Panc1 (cell line): Measurements from ENCODE around the gene ASTN2. TPM values are rescaled to one million over a fixed set of nuclear protein-coding genes. Genes with fewer than 3 reads are reported as not detected.

Source experiments
- ATAC-seq: fragments of 200-7000 bp; cut with Tn5 transposase; 2 replicates; pipeline ENCODE4 v1.9.1; 2020; ENCODE audit warnings: mild to moderate bottlenecking, moderate library complexity
- BruUV-seq: library from RNA; stranded (reverse); fragments of 400-500 nt; replicated peaks from 2 replicates; lab custom pipeline; 2021; lab: Mats Ljungman, UMichigan
- CTCF ChIA-PET: fragments of 300-600 bp; sonication (Branson Sonifier 250); formaldehyde crosslinking; loops from one replicate; lab custom pipeline; 2022; ENCODE audit warnings: antibody characterized with exemption; lab: Charles Lee
- POLR2A ChIA-PET: fragments of 300-600 bp; sonication (Branson Sonifier 250); formaldehyde crosslinking; loops from one replicate; lab custom pipeline; 2022; ENCODE audit warnings: antibody characterized with exemption; lab: Charles Lee
- DNase-seq: peaks from one replicate; pipeline ENCODE4 v3.0.0-alpha.2; 2010; ENCODE audit warnings: low read depth, low spot score
- H3K27ac ChIP-seq: 2 replicates; pipeline ENCODE4 v1.5.1; 2011; ENCODE audit warnings: mild to moderate bottlenecking, low read length, inconsistent platforms
- H3K27me3 ChIP-seq: fragments of 200-500 bp; sonication (Bioruptor generic); 2 replicates; pipeline ENCODE4 v1.6.0; 2014; ENCODE audit warnings: low read length, inconsistent platforms; ENCODE audit not compliant: control insufficient read depth, insufficient read depth
- H3K36me3 ChIP-seq: fragments of 200-500 bp; sonication (Bioruptor generic); 2 replicates; pipeline ENCODE4 v1.5.1; 2014; ENCODE audit warnings: inconsistent platforms, mild to moderate bottlenecking, low read length, moderate library complexity; ENCODE audit not compliant: control insufficient read depth, insufficient read depth
- H3K4me1 ChIP-seq: 2 replicates; pipeline ENCODE4 v1.5.1; 2011; ENCODE audit warnings: inconsistent platforms, mild to moderate bottlenecking, low read length, moderate library complexity; ENCODE audit not compliant: control insufficient read depth, insufficient read depth
- H3K4me3 ChIP-seq, 2 experiments: 2 replicates each; pipeline ENCODE4 v1.5.1; 2011 to 2012; ENCODE audit warnings: low read depth in 2 of 2, low read length in 2 of 2, mild to moderate bottlenecking in 2 of 2, inconsistent platforms in 1 of 2, moderate library complexity in 1 of 2
- H3K9me3 ChIP-seq: fragments of 200-500 bp; sonication (Bioruptor generic); 2 replicates; pipeline ENCODE4 v1.5.1; 2014; ENCODE audit warnings: low read depth, mild to moderate bottlenecking, inconsistent platforms, low read length, moderate library complexity; ENCODE audit not compliant: control insufficient read depth, insufficient read depth
- CTCF ChIP-seq: fragments of 450-650 bp; IDR thresholded peaks from 2 replicates; pipeline ENCODE4 v1.5.1; 2017; ENCODE audit warnings: mild to moderate bottlenecking
- POLR2AphosphoS5 ChIP-seq: IDR thresholded peaks from 2 replicates; pipeline ENCODE4 v1.6.1; 2012; ENCODE audit warnings: mild to moderate bottlenecking, low read depth, low read length, moderate library complexity
- REST ChIP-seq, 2 experiments: IDR thresholded peaks; 2 replicates each; pipeline ENCODE4 v1.6.1; 2011 to 2012; ENCODE audit warnings: low read depth in 2 of 2, control low read depth in 1 of 2, low read length in 1 of 2, mild to moderate bottlenecking in 1 of 2, moderate library complexity in 1 of 2; ENCODE audit not compliant: insufficient read depth in 1 of 2
- SIN3A ChIP-seq: IDR thresholded peaks from 2 replicates; pipeline ENCODE4 v1.6.1; 2012; ENCODE audit warnings: low read depth, mild to moderate bottlenecking, low read length, moderate library complexity, borderline replicate concordance; ENCODE audit not compliant: insufficient read depth
- TCF7L2 ChIP-seq: IDR thresholded peaks from 2 replicates; pipeline ENCODE4 v1.6.1; 2011; ENCODE audit warnings: mild to moderate bottlenecking, low read depth, low read length, inconsistent platforms
- in situ Hi-C: cut with HindIII; loops from 2 replicates; pipeline ENCODE4 v1.10.0; 2016; ENCODE audit warnings: low sequenced_read_pairs, low pct_unique_long_range_greater_than_20kb
- intact Hi-C: fragments of 100-400 bp; cut with micrococcal nuclease; formaldehyde crosslinking; loops from one replicate; pipeline ENCODE4 v1.10.0; 2022; ENCODE audit not compliant: unreplicated experiment
- total RNA-seq: library from RNA; stranded (reverse); gene quantifications from one replicate; pipeline ENCODE4 v1.2.1, GENCODE V29; 2021; ENCODE audit not compliant: unreplicated experiment

ASTN2 gene
- total RNA-seq, 1 experiment from 2014 or later = 3.9 TPM

GRCh38 chr9:117451311-117451710, 36.5 kb upstream of the ASTN2 start:
- in situ Hi-C loops (no loop called here), intact Hi-C loops (no loop called here)
- POLR2A ChIA-PET = no interaction called here
- no peak for ATAC-seq
- H3K36me3 ChIP-seq = no peaks in the 10 kb centered on the region
- no peaks in the 10 kb centered on the region for H3K9me3 ChIP-seq
- H3K27ac ChIP-seq = no peak overlapping the region
- CTCF ChIA-PET = no interaction called here
- TF ChIP-seq REST (IDR thresholded peaks at IDR 0.05; ENCODE audit: insufficient read depth in 1 of 2, low read depth in 2 of 2, low read length in 1 of 2) (no peak), TCF7L2 (no peak), CTCF (no peak), POLR2AphosphoS5 (no peak), SIN3A (no peak)
- no peaks in the 10 kb centered on the region for H3K27me3 ChIP-seq
- BruUV-seq = no TSS peak
- H3K4me3 ChIP-seq = no peak overlapping the region
- DNase-seq = no peak
- H3K4me1 ChIP-seq = no peaks in the 10 kb centered on the region

GRCh38 chr9:117448066-117448465, 33.2 kb upstream of the ASTN2 start:
- H3K9me3 ChIP-seq = no peaks in the 10 kb centered on the region
- in situ Hi-C loops (no loop called here), intact Hi-C loops (no loop called here)
- ATAC-seq (no peak), DNase-seq (no peak)
- H3K4me3 ChIP-seq = no peak overlapping the region
- no TSS peak for BruUV-seq
- no peak overlapping the region for H3K27ac ChIP-seq
- ChIA-PET CTCF (no interaction called here), POLR2A (no interaction called here)
- no peaks in the 10 kb centered on the region for H3K36me3 ChIP-seq
- no peaks in the 10 kb centered on the region for H3K4me1 ChIP-seq
- TF ChIP-seq REST (IDR thresholded peaks at IDR 0.05; ENCODE audit: insufficient read depth in 1 of 2, low read depth in 2 of 2, low read length in 1 of 2) (no peak), TCF7L2 (no peak), POLR2AphosphoS5 (no peak), CTCF (no peak), SIN3A (no peak)
- no peaks in the 10 kb centered on the region for H3K27me3 ChIP-seq
